ENCODE results near the gene KCTD12.

Gene KCTD12

DNA sequence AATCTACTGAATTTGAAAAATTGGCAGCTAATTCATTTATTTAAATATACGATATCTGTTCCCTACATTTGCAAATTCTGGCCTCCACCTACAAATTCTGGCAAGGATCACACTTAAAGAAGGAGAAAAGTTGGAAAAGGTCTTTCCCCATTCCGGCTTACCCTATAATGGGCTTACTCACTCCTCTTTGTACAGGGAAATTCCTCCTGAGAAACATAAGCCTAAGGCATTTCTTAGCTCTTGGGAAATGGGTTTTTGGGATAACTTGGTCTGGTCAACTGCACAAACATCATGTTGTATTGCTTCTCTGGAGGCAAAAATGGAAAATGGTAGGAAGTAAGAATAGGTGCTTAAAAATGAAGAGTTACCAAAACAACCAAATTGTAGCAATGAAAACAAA lies 25.5 kb downstream of the KCTD12 start:
- no peak overlapping the region for H3K27ac ChIP-seq
- no peak for TF ChIP-seq ZFX (IDR thresholded peaks at IDR 0.05)

DNA sequence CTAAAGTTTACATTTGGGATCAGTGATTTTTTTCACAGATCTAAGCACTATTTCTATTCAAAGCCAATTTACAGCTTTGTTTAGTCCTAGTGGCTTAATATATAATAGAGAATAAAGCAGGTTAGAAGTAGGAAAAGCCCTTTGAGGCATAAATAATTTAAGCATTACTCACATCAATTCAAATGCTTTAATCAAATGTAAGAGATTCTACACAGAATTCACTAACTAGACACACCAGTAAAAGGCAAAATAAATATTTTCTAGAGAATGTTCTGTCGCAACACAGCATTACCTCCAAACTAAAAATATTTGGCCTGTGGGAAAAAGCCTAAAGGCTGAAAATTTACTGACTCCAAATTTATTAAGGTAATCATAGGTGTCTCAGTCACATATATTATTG lies 31.3 kb downstream of the KCTD12 start:
- H3K27ac ChIP-seq, result no peak overlapping the region
- TF ChIP-seq ZFX (IDR thresholded peaks at IDR 0.05), result no peak
- TF ChIP-seq, protein P1, sequence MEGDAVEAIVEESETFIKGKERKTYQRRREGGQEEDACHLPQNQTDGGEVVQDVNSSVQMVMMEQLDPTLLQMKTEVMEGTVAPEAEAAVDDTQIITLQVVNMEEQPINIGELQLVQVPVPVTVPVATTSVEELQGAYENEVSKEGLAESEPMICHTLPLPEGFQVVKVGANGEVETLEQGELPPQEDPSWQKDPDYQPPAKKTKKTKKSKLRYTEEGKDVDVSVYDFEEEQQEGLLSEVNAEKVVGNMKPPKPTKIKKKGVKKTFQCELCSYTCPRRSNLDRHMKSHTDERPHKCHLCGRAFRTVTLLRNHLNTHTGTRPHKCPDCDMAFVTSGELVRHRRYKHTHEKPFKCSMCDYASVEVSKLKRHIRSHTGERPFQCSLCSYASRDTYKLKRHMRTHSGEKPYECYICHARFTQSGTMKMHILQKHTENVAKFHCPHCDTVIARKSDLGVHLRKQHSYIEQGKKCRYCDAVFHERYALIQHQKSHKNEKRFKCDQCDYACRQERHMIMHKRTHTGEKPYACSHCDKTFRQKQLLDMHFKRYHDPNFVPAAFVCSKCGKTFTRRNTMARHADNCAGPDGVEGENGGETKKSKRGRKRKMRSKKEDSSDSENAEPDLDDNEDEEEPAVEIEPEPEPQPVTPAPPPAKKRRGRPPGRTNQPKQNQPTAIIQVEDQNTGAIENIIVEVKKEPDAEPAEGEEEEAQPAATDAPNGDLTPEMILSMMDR (conservative IDR thresholded peaks at IDR 0.05), result no peak

DNA sequence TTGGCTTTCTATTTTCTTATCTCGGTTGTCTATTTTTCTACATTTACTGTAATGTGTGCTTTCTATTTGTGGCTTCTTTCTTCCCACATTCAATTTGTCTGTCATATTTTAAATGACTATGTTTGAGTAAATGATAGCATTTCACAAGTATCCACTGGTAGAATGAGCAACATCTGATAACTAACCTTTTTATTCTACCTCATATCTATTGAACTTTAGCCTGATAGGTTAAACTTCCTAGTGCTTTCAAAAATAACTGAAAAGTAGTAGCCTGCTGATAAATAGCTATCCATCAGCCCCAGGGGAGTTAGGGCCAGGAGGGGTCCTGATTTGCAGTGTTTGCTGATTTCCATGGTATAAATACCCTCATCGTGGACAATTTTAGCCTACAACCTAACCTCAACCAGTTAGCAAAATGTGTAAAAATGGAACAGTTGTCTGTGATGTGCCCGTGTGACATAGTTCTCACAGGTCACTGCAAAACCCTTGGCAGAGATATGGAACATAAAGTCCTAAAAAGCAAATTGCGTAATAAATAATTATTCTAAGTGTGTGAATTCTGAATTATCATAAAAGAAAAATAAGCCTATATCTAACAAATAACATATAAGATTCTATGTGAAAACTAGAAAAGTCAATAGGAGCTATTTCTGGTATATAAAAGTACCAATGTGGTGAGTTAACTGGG lies 32.1 kb downstream of the KCTD12 start:
- TF ChIP-seq, protein P1 (conservative IDR thresholded peaks at IDR 0.05), result no peak
- no peak for TF ChIP-seq ZFX (IDR thresholded peaks at IDR 0.05)
- H3K27ac ChIP-seq, result no peak overlapping the region

DNA sequence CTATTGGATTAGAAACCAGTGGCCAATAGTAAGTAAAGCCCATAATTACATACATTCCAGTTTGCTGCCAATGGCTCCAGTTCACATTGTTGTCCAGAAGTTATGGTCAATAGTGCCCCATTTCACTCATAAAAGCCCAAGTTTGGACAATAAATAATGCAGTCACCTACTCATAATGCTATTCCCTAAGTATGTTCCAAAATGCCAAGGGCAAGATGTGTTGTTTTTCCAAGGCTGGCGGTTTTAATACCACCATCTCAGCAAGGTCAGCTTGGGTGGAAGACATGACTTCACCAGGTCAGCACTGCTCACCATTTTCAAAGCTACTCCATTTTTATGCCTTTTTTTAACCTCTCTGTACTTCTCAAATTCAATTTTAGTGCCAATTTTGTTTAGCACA lies 32.7 kb downstream of the KCTD12 start:
- TF ChIP-seq, protein P1 (conservative IDR thresholded peaks at IDR 0.05), result no peak
- no peak for TF ChIP-seq ZFX (IDR thresholded peaks at IDR 0.05)
- H3K27ac ChIP-seq, result no peak overlapping the region

DNA sequence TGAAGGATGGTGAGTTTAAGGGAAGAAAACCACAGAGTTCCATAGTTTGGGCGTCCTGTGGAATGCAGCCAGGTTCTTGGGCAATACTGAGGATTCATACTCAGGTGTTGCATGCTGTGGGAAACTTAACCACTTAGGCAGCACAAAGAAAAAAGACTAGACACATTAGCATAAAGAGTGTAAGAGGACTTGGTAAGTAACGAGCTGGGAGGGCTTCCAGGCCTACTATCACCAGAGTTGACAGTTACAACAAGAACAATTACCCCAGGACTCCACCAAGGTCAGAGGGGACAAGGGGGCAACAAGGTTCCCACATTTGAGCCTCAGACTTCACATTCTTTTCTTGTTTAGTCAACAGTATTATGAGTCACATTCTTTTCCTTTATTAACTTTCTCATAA lies 33.2 kb downstream of the KCTD12 start:
- TF ChIP-seq, protein P1 (conservative IDR thresholded peaks at IDR 0.05), result no peak
- no peak for TF ChIP-seq ZFX (IDR thresholded peaks at IDR 0.05)
- H3K27ac ChIP-seq, result no peak overlapping the region

DNA sequence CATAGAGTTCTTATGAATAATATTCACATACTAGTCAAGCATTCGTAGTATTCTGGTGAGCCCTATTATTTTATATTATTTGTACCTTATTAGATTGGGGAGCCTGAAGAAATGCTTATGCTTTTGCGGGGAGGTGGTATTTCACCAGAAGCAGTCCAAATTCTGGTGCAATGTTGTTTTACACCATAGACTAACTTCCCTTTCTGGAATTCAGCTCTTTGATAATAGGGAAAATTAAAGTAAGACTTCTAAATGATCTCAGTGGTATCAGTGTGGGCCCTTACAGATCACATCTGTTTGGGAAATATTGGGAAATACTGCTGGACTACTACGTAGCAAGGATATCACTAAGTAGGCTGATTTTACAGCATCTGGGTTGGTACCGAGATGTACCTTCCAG lies 34.2 kb downstream of the KCTD12 start:
- TF ChIP-seq, protein P1 (conservative IDR thresholded peaks at IDR 0.05), result no peak
- no peak for TF ChIP-seq ZFX (IDR thresholded peaks at IDR 0.05)
- no peak overlapping the region for H3K27ac ChIP-seq

DNA sequence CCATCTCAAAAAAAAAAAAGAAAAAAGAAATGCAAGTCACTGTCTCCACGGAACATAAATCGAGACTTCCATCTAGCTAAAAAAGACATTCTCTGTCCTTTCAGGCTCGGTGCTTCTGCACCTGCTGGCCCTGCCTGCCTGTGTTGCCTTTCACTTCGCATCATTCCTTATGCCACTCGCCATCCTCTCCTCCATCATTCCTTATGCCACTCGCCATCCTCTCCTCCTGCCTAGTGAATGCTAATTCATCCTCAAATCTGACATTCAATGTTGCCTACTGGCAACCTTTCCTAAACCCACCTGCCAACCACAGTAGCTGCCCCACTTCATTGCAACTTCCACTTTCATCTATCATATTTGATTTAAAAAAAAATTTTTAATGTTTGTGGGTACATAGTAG lies 36.7 kb downstream of the KCTD12 start:
- TF ChIP-seq, protein P1 (conservative IDR thresholded peaks at IDR 0.05), result no peak
- TF ChIP-seq ZFX (IDR thresholded peaks at IDR 0.05), result no peak
- no peak overlapping the region for H3K27ac ChIP-seq

DNA sequence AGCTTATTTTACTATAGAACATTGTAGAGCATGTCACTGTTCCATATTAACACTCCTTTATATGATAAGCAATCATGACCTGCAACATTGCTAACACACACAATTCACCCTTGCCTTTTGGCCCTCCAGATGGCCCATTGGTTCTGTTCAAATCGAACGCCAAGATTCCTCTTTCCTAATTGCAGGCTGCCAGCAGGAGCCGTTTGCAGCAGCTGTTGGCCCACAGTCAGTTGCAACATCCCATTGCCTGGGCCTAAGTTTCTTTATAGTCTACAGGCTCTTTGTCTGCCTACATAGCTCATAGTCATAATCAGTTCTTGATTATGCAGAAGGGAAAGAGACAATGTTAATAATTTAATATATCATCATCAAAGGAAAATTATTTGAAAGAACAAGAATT lies 37.6 kb downstream of the KCTD12 start:
- H3K27ac ChIP-seq, result no peak overlapping the region
- no peak for TF ChIP-seq ZFX (IDR thresholded peaks at IDR 0.05)
- TF ChIP-seq, protein P1 (conservative IDR thresholded peaks at IDR 0.05), result no peak
